B cell (primary cell): ENCODE data around the gene GIPC3.

ENCODE experiments used
- CTCF ChIP-seq: fragments of 200-600 bp; IDR thresholded peaks from one replicate; pipeline ENCODE4 v1.8.0; 2022; ENCODE audit warnings: antibody characterized with exemption, mild to moderate bottlenecking
- EZH2 ChIP-seq: IDR thresholded peaks from 2 replicates; pipeline ENCODE4 v1.6.1; 2012; ENCODE audit warnings: borderline replicate concordance, low read depth, mild to moderate bottlenecking, moderate library complexity, low read length; ENCODE audit not compliant: insufficient read depth, poor library complexity, severe bottlenecking

GRCh38 chr19:3619631-3620012 is 34.3 kb downstream of the GIPC3 start:
- no peak for TF ChIP-seq CTCF
- no peak for TF ChIP-seq EZH2
